Lung (tissue), 12 donors: ENCODE data around the gene FLNC. TPM values are rescaled to one million over a fixed set of nuclear protein-coding genes. Genes with fewer than 3 reads are reported as not detected.

Experiments used
- ATAC-seq: fragments of 200-7000 bp; cut with Tn5 transposase; one replicate; pipeline ENCODE4 v1.9.1; 2020; ENCODE audit warnings: moderate number of reproducible peaks; ENCODE audit not compliant: insufficient read depth, low FRiP score
- DNase-seq, 3 donors: peaks; one replicate each; pipeline ENCODE4 v3.0.0-alpha.2; 2013 to 2017
- H3K27ac ChIP-seq, 2 donors: one replicate each; pipeline ENCODE4 v1.5.1; 2013; ENCODE audit warnings: mild to moderate bottlenecking in 2 of 2, moderate library complexity in 2 of 2, control low read depth in 1 of 2, inconsistent platforms in 1 of 2, low read depth in 1 of 2, low read length in 1 of 2
- H3K27me3 ChIP-seq, 3 donors: one replicate each; pipeline ENCODE4 v1.5.1; 2013; ENCODE audit warnings: low read length in 2 of 3; ENCODE audit not compliant: control insufficient read depth in 3 of 3, insufficient read depth in 3 of 3
- H3K36me3 ChIP-seq, 4 donors: one replicate each; pipeline ENCODE4 v1.5.1; 2013; ENCODE audit warnings: low read length in 4 of 4, mild to moderate bottlenecking in 1 of 4, moderate library complexity in 1 of 4; ENCODE audit not compliant: control insufficient read depth in 4 of 4, insufficient read depth in 4 of 4
- H3K4me1 ChIP-seq, 5 donors: one replicate each; pipeline ENCODE4 v1.5.1; 2013; ENCODE audit warnings: low read length in 5 of 5, mild to moderate bottlenecking in 2 of 5, moderate library complexity in 1 of 5; ENCODE audit not compliant: control insufficient read depth in 5 of 5, insufficient read depth in 5 of 5
- H3K4me3 ChIP-seq: one replicate; pipeline ENCODE4 v1.5.1; 2013; ENCODE audit warnings: mild to moderate bottlenecking, control low read depth, moderate library complexity
- H3K9ac ChIP-seq, 2 donors: one replicate each; pipeline ENCODE4 v1.5.1; 2013; ENCODE audit warnings: low read length in 2 of 2, control low read depth in 1 of 2; ENCODE audit not compliant: insufficient read depth in 1 of 2
- H3K9me3 ChIP-seq, 4 donors: one replicate each; pipeline ENCODE4 v1.5.1; 2013; ENCODE audit warnings: low read length in 3 of 4, mild to moderate bottlenecking in 1 of 4, moderate library complexity in 1 of 4; ENCODE audit not compliant: control insufficient read depth in 4 of 4, insufficient read depth in 3 of 4
- CTCF ChIP-seq: IDR thresholded peaks from 2 replicates; pipeline ENCODE4 v1.5.1; 2012; ENCODE audit warnings: mild to moderate bottlenecking; ENCODE audit errors: control extremely low read depth, extremely low read depth
- WGBS, 2 donors: extraction: QIAGEN DNeasy Blood & Tissue Kit; methylation state at CpG; one replicate each; pipeline ENCODE4 v1.1.7; 2013; 5-methylcytosine and 5-hydroxymethylcytosine counted together
- polyA plus RNA-seq, 2 donors: library from polyadenylated mRNA; stranded (reverse); fragments of 200-250 nt; gene quantifications; one replicate each; pipeline ENCODE4 v1.2.1, GENCODE V29; 2013
- total RNA-seq, 2 donors: library from RNA; depleted of rRNA in 1 of 2; stranded (reverse); fragments of >200 nt in 1 of 2; gene quantifications; one replicate each; pipeline ENCODE4 v1.2.1, GENCODE V29; 2014 to 2021
- donor health status: control.
- donor health status: control.
- donor health status: Bipolar disorder and iron deficiency.
- donor health status: healthy.
- donor health status: DM: yes; HTN: yes; CAD: no.

FLNC gene
- total and polyA plus RNA-seq, 4 donors, result 2.0 to 24.2 (median 7.7) TPM

GRCh38 chr7:128826512-128826911 is 3.7 kb upstream of the FLNC start:
- H3K27ac ChIP-seq, result peak overlapping the region in 1 of 2 donors; percentile 93

GRCh38 chr7:128826916-128827247 is 3.3 kb upstream of the FLNC start:
- peak overlapping the region in 1 of 2 donors; percentile 93 for H3K27ac ChIP-seq
- DNase-seq (no peak), ATAC-seq (no peak)
- no peaks in the 10 kb centered on the region for H3K9me3 ChIP-seq
- H3K9ac ChIP-seq, result no peak overlapping the region
- no peak overlapping the region for H3K4me3 ChIP-seq
- TF ChIP-seq CTCF, result no peak
- peaks cover 0 to 5% (median 0%) of the 10 kb centered on the region in 3 donors for H3K27me3 ChIP-seq
- H3K36me3 ChIP-seq, result no peaks in the 10 kb centered on the region
- peaks cover 0 to 16% (median 11%) of the 10 kb centered on the region in 5 donors for H3K4me1 ChIP-seq
- 76 to 88% methylated on average over 1 of the region's 1 CpG for WGBS, 2 donors

More at GRCh38 chr7:128826512-128826911, 3.7 kb upstream of the FLNC start:
- DNase-seq (no peak), ATAC-seq (no peak)
- Histone ChIP-seq H3K4me1 (peaks cover 0 to 13% (median 7%) of the 10 kb centered on the region in 5 donors), H3K9me3 (no peaks in the 10 kb centered on the region), H3K27me3 (peaks cover 0 to 5% (median 0%) of the 10 kb centered on the region in 3 donors), H3K36me3 (no peaks in the 10 kb centered on the region), H3K9ac (no peak overlapping the region), H3K4me3 (no peak overlapping the region)
- 84 to 91% methylated on average over 4 of the region's 4 CpGs for WGBS, 2 donors
- TF ChIP-seq CTCF, result no peak

GRCh38 chr7:128827248-128827958 is 2.8 kb upstream of the FLNC start:
- TF ChIP-seq CTCF, result no peak
- no peak overlapping the region for H3K4me3 ChIP-seq
- 89 to 93% methylated on average over 17 of the region's 17 CpGs for WGBS, 2 donors
- ATAC-seq (no peak), DNase-seq (no peak)
- H3K27me3 ChIP-seq, result peaks cover 0 to 5% (median 0%) of the 10 kb centered on the region in 3 donors
- peak overlapping the region in 1 of 2 donors; percentile 93 for H3K27ac ChIP-seq
- no peaks in the 10 kb centered on the region for H3K36me3 ChIP-seq
- no peaks in the 10 kb centered on the region for H3K9me3 ChIP-seq
- peaks cover 0 to 22% (median 14%) of the 10 kb centered on the region in 5 donors for H3K4me1 ChIP-seq
- no peak overlapping the region for H3K9ac ChIP-seq
